Smooth muscle cell (in vitro differentiated cells): ENCODE measurements around the gene LDB3. TPM values are rescaled to one million over a fixed set of nuclear protein-coding genes. Genes with fewer than 3 reads are reported as not detected.

Experiments used
- DNase-seq: peaks from one replicate; lab custom pipeline; 2025; ENCODE audit not compliant: unreplicated experiment; lab: John Stamatoyannopoulos, UW
- H2AFZ ChIP-seq: fragments of 200-600 bp; sonication (generic); 2 replicates; pipeline ENCODE4 v1.6.0; 2016; ENCODE audit warnings: antibody characterized with exemption, low read depth, mild to moderate bottlenecking
- H3F3A ChIP-seq: fragments of 200-600 bp; sonication (generic); 2 replicates; pipeline ENCODE4 v1.6.0; 2017; ENCODE audit warnings: antibody characterized with exemption, low read depth
- H3K27ac ChIP-seq: fragments of 200-600 bp; sonication (generic); 2 replicates; pipeline ENCODE4 v1.5.1; 2016; ENCODE audit warnings: low read depth, mild to moderate bottlenecking
- H3K27me3 ChIP-seq: fragments of 200-600 bp; sonication (generic); 2 replicates; pipeline ENCODE4 v1.6.1; 2016; ENCODE audit warnings: low read depth, mild to moderate bottlenecking
- H3K36me3 ChIP-seq: fragments of 200-600 bp; sonication (generic); 2 replicates; pipeline ENCODE4 v1.5.1; 2016; ENCODE audit warnings: low read depth
- H3K4me1 ChIP-seq: fragments of 200-600 bp; sonication (generic); 2 replicates; pipeline ENCODE4 v1.5.1; 2016; ENCODE audit warnings: low read depth
- H3K4me2 ChIP-seq: fragments of 200-600 bp; sonication (generic); 2 replicates; pipeline ENCODE4 v1.6.0; 2016; ENCODE audit warnings: mild to moderate bottlenecking
- H3K4me3 ChIP-seq: fragments of 200-600 bp; sonication (generic); 2 replicates; pipeline ENCODE4 v1.5.1; 2016; ENCODE audit warnings: mild to moderate bottlenecking
- H3K79me2 ChIP-seq: fragments of 200-600 bp; sonication (generic); 2 replicates; pipeline ENCODE4 v1.6.0; 2016; ENCODE audit warnings: low read depth, mild to moderate bottlenecking
- H3K9ac ChIP-seq: fragments of 200-600 bp; sonication (generic); 2 replicates; pipeline ENCODE4 v1.6.0; 2016; ENCODE audit warnings: low read depth
- H3K9me3 ChIP-seq: fragments of 200-600 bp; sonication (generic); replicated peaks from 2 replicates; pipeline ENCODE4 v1.5.1; 2016; ENCODE audit warnings: low read depth
- H4K20me1 ChIP-seq: fragments of 200-600 bp; sonication (generic); 2 replicates; pipeline ENCODE4 v1.6.0; 2016; ENCODE audit warnings: low read depth
- WGBS: methylation state at CpG from one replicate; pipeline ENCODE4 v1.1.7; 2016; ENCODE audit warnings: low lambda C conversion rate; 5-methylcytosine and 5-hydroxymethylcytosine counted together
- polyA plus RNA-seq: library from polyadenylated mRNA; unstranded; fragments of >200 nt; fragmentation: Nextera tagmentation; extraction: Ambion mirVana; gene quantifications from 2 replicates; pipeline ENCODE4 v1.2.1, GENCODE V29; 2016
- total RNA-seq: library from RNA; depleted of rRNA; stranded (reverse); fragments of >200 nt; gene quantifications from 2 replicates; pipeline ENCODE4 v1.2.3, GENCODE V29; 2014
- TF ChIP-seq, protein P1 (sequence below): fragments of 200-600 bp; sonication (generic); IDR thresholded peaks from 2 replicates; pipeline ENCODE4 v1.5.1; 2017; ENCODE audit warnings: borderline replicate concordance, mild to moderate bottlenecking, antibody characterized with exemption; ENCODE audit not compliant: insufficient read depth, poor library complexity, severe bottlenecking

The LDB3 gene
- total and polyA plus RNA-seq, 2 experiments from 2014 or later, result 0.31 to 0.61 TPM

DNA sequence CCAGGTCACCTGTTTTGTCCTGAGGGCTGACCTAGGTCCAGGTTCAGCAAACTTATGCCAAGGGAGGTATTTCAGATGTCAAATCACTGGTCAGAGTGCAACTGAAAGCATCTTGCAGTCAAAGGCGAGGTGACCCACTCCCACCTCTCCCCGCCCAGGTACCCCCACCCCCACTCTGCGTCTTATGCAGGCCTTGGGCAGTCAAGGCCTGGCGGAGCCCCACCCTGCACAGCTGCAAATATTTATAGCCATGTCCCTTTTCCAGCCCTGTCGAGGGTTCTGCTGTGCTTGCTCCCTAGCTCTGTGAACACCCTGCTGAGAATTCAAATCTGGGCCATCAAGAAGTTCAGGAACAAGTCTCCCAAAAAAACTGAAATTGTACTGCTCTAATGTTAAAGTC lies 47.5 kb downstream of the LDB3 start:
- peaks cover 8% of the 10 kb centered on the region for H3F3A ChIP-seq
- no peak overlapping the region for H3K27ac ChIP-seq
- peaks cover 6% of the 10 kb centered on the region for H3K4me1 ChIP-seq
- no peaks in the 10 kb centered on the region for H3K9me3 ChIP-seq
- no peak overlapping the region for H3K4me3 ChIP-seq
- no peak overlapping the region for H3K4me2 ChIP-seq
- H3K9ac ChIP-seq, result no peak overlapping the region
- H3K27me3 ChIP-seq, result no peaks in the 10 kb centered on the region
- no peak for DNase-seq
- H3K36me3 ChIP-seq, result no peaks in the 10 kb centered on the region
- H4K20me1 ChIP-seq, result no peaks in the 10 kb centered on the region
- 80% methylated on average over 5 of the region's 5 CpGs for WGBS
- H2AFZ ChIP-seq, result no peak overlapping the region
- TF ChIP-seq, protein P1, sequence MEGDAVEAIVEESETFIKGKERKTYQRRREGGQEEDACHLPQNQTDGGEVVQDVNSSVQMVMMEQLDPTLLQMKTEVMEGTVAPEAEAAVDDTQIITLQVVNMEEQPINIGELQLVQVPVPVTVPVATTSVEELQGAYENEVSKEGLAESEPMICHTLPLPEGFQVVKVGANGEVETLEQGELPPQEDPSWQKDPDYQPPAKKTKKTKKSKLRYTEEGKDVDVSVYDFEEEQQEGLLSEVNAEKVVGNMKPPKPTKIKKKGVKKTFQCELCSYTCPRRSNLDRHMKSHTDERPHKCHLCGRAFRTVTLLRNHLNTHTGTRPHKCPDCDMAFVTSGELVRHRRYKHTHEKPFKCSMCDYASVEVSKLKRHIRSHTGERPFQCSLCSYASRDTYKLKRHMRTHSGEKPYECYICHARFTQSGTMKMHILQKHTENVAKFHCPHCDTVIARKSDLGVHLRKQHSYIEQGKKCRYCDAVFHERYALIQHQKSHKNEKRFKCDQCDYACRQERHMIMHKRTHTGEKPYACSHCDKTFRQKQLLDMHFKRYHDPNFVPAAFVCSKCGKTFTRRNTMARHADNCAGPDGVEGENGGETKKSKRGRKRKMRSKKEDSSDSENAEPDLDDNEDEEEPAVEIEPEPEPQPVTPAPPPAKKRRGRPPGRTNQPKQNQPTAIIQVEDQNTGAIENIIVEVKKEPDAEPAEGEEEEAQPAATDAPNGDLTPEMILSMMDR, result no peak
- no peaks in the 10 kb centered on the region for H3K79me2 ChIP-seq

DNA sequence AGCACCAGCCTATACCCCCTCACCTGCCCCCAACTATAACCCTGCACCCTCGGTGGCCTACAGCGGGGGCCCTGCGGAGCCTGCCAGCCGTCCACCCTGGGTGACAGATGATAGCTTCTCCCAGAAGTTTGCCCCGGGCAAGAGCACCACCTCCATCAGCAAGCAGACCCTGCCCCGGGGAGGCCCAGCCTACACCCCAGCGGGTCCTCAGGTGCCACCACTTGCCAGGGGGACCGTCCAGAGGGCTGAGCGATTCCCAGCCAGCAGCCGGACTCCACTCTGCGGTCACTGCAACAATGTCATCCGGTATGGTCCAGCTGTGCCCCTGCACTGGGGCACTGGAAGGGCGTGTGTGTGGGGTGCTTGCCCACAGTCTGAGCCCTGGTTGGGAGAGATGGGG lies 48.2 kb downstream of the LDB3 start:
- H3F3A ChIP-seq, result peaks cover 8% of the 10 kb centered on the region

DNA sequence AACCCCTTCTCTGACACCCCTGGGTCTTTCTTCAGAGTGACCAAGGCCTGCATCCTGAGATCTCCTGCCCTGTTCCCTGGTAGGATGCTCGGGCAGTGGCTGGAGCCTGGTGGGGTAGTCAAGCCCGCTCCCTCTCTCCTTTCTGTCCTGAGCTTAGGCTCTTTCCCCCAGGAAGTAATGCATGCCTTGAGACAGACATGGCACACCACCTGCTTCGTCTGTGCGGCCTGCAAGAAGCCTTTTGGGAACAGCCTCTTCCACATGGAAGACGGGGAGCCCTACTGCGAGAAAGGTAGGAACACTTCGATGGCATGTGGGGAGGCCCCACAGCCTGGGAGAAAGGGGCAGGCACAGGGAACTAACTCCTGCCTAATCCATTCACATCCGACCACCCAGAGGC lies 50.2 kb downstream of the LDB3 start:
- TF ChIP-seq, protein P1, result no peak
- Histone ChIP-seq H3K4me3 (no peak overlapping the region), H3K9ac (no peak overlapping the region), H3K36me3 (no peaks in the 10 kb centered on the region), H2AFZ (no peak overlapping the region), H3F3A (no peaks in the 10 kb centered on the region), H3K4me2 (no peak overlapping the region), H4K20me1 (no peaks in the 10 kb centered on the region), H3K9me3 (no peaks in the 10 kb centered on the region), H3K27ac (no peak overlapping the region), H3K27me3 (no peaks in the 10 kb centered on the region), H3K4me1 (no peaks in the 10 kb centered on the region), H3K79me2 (no peaks in the 10 kb centered on the region)
- 92% methylated on average over 8 of the region's 8 CpGs for WGBS
- DNase-seq, result no peak

More for the DNA sequence above, 48.2 kb downstream of the LDB3 start:
- Histone ChIP-seq H3K36me3 (no peaks in the 10 kb centered on the region), H3K4me2 (no peak overlapping the region), H3K4me1 (peaks cover 6% of the 10 kb centered on the region), H3K9me3 (no peaks in the 10 kb centered on the region), H3K4me3 (no peak overlapping the region), H4K20me1 (no peaks in the 10 kb centered on the region), H2AFZ (no peak overlapping the region), H3K9ac (no peak overlapping the region), H3K79me2 (no peaks in the 10 kb centered on the region), H3K27me3 (no peaks in the 10 kb centered on the region), H3K27ac (no peak overlapping the region)
- 97% methylated on average over 13 of the region's 13 CpGs for WGBS
- DNase-seq, result no peak
- TF ChIP-seq, protein P1, result no peak

DNA sequence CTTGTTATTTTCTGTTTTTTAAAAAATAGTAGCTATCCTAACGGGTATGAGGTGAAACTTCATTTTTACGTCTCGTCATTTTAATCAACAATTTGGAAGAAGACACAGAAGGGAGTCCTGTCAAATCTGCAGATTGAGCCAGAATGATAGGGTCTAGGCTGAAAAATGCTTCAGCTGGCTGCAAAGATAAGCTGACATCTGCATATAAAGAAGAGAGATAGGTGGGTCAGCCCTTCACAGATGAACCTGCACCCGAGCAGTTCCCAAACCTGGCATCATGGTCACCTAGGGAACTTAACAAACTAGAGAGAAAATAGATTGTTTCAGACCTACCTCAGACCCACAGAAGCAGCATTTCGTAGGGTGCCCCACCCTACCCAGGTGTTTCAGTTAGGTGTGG lies 52.9 kb downstream of the LDB3 start:
- H3K4me2 ChIP-seq, result no peak overlapping the region

More for the DNA sequence above, 52.9 kb downstream of the LDB3 start:
- Histone ChIP-seq H3K9ac (no peak overlapping the region), H3K27ac (no peak overlapping the region), H3K4me1 (no peaks in the 10 kb centered on the region), H3F3A (no peaks in the 10 kb centered on the region), H3K36me3 (no peaks in the 10 kb centered on the region), H4K20me1 (no peaks in the 10 kb centered on the region), H3K4me3 (no peak overlapping the region), H3K27me3 (no peaks in the 10 kb centered on the region), H3K9me3 (no peaks in the 10 kb centered on the region), H3K79me2 (no peaks in the 10 kb centered on the region), H2AFZ (no peak overlapping the region)
- TF ChIP-seq, protein P1, result no peak
- 88% methylated on average over 5 of the region's 5 CpGs for WGBS
- DNase-seq, result no peak
